GM12864 (cell line): ENCODE data around the gene KRTAP24-1.

Experiments used
- DNase-seq: peaks from one replicate; pipeline ENCODE4 v3.0.0-alpha.2; 2011; ENCODE audit warnings: low read depth
- H3K4me3 ChIP-seq: 2 replicates; pipeline ENCODE4 v1.5.1; 2011; ENCODE audit warnings: mild to moderate bottlenecking, low read depth, low read length, control low read depth
- CTCF ChIP-seq: IDR thresholded peaks from 2 replicates; pipeline ENCODE4 v1.5.1; 2011; ENCODE audit warnings: low read depth, mild to moderate bottlenecking, moderate library complexity, low read length, control low read depth, inconsistent platforms; ENCODE audit errors: missing control alignments

The KRTAP24-1 gene

GRCh38 chr21:30240661-30241060 lies 42.1 kb downstream of the KRTAP24-1 start:
- H3K4me3 ChIP-seq: no peak overlapping the region
- TF ChIP-seq CTCF: no peak
- DNase-seq: no peak

- no peak for DNase-seq
- TF ChIP-seq CTCF: no peak
- no peak overlapping the region for H3K4me3 ChIP-seq
These were observed 44.6 kb downstream of the KRTAP24-1 start for GRCh38 chr21:30238168-30238567.

- H3K4me3 ChIP-seq: no peak overlapping the region
- DNase-seq: no peak
- no peak for TF ChIP-seq CTCF
These were observed 48.1 kb downstream of the KRTAP24-1 start for GRCh38 chr21:30234643-30235042.

- no peak for TF ChIP-seq CTCF
- no peak overlapping the region for H3K4me3 ChIP-seq
- no peak for DNase-seq
These were observed 48.7 kb downstream of the KRTAP24-1 start for GRCh38 chr21:30234050-30234449.

- DNase-seq: no peak
- no peak for TF ChIP-seq CTCF
- no peak overlapping the region for H3K4me3 ChIP-seq
These were observed 49.3 kb downstream of the KRTAP24-1 start for GRCh38 chr21:30233228-30234020.

- DNase-seq: no peak
- no peak for TF ChIP-seq CTCF
These were observed 50.7 kb downstream of the KRTAP24-1 start for GRCh38 chr21:30232011-30232410.

More at GRCh38 chr21:30232011-30232410, 50.7 kb downstream of the KRTAP24-1 start:
- no peak overlapping the region for H3K4me3 ChIP-seq
